ENCODE results near the gene NUP58. TPM values are rescaled to one million over a fixed set of nuclear protein-coding genes. Genes with fewer than 3 reads are reported as not detected.

Gene NUP58
- total and polyA plus RNA-seq, 9 of the 15 experiments (the other 6 are each of a cell fraction or from before 2014, with no cell fraction given): 12.5 to 98.0 (median 42.6) TPM

- no peak for TF ChIP-seq POU5F1 (IDR thresholded peaks at IDR 0.05; ENCODE audit: borderline replicate concordance, low read depth, low read length, partially characterized antibody)
- no peak for TF ChIP-seq MLX (CRISPR knock-in tag; conservative IDR thresholded peaks at IDR 0.05)
- no peak for TF ChIP-seq TEAD4 (IDR thresholded peaks at IDR 0.05; ENCODE audit: low read length)
- no peak for TF ChIP-seq TEAD4 (CRISPR knock-in tag; IDR thresholded peaks at IDR 0.05; ENCODE audit: borderline replicate concordance)
- TF ChIP-seq RCOR1 (IDR thresholded peaks at IDR 0.05; ENCODE audit: borderline replicate concordance in 1 of 2, low read depth in 2 of 2, low read length in 2 of 2): peak in 1 of 2 experiments; percentile 11; a peak in 1 of 4 replicates
- no peak for TF ChIP-seq ZNF318 (IDR thresholded peaks at IDR 0.05; ENCODE audit: borderline replicate concordance in 1 of 2, low read depth in 1 of 2)
- no peak for TF ChIP-seq ZNF165 (CRISPR knock-in tag; IDR thresholded peaks at IDR 0.05; ENCODE audit: borderline replicate concordance)
- no peak for TF ChIP-seq NBN (IDR thresholded peaks at IDR 0.05; ENCODE audit: low read depth)
- TF ChIP-seq NFE2L1 (tag; IDR thresholded peaks at IDR 0.05; ENCODE audit: borderline replicate concordance, low read depth): no peak
- TF ChIP-seq CEBPG (CRISPR knock-in tag; IDR thresholded peaks at IDR 0.05): no peak
- no peak for TF ChIP-seq CEBPG (tag; conservative IDR thresholded peaks at IDR 0.05 in 1 of 2, IDR thresholded peaks at IDR 0.05 in 1 of 2)
- no peak for TF ChIP-seq ARID4B (CRISPR knock-in tag; IDR thresholded peaks at IDR 0.05)
- TF ChIP-seq GATA2 (CRISPR knock-in tag; IDR thresholded peaks at IDR 0.05): no peak
These were observed 20.1 kb upstream of the NUP58 start (continued) for GRCh38 chr13:25281193-25281934.
